Kidney capillary endothelial cell (primary cell): Measurements from ENCODE around the gene ZDHHC16.
"Not testable (repeated sequence)": the region's sequence is repeated elsewhere in the genome, so short reads cannot be mapped to it uniquely, and the experiment has no call there.

ENCODE experiments used
- DNase-seq: peaks from one replicate; pipeline ENCODE4 v3.0.0-alpha.2; 2018; ENCODE audit warnings: low spot score

Gene ZDHHC16

DNA sequence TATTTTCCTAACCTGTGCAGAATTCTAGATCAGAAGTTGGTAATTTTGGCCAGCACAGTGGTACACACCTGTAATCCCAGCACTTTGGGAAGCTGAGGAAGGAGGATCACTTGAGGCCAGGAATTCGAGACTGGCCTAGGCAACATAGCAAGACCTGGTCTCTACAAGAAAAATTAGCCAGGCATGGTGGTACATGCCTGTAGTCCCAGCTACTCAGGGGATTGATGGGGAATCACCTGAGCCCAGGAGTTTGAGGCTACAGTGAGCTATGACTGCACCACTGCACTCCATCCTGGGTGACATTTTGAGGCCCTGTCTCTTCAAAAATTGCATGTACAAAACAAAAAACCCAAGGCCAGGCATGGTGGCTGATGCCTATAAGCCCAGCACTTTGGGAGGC is 11.4 kb upstream of the ZDHHC16 start:
- no peak for DNase-seq

GRCh38 chr10:97435211-97435610 is 10.8 kb upstream of the ZDHHC16 start:
- no peak for DNase-seq

DNA sequence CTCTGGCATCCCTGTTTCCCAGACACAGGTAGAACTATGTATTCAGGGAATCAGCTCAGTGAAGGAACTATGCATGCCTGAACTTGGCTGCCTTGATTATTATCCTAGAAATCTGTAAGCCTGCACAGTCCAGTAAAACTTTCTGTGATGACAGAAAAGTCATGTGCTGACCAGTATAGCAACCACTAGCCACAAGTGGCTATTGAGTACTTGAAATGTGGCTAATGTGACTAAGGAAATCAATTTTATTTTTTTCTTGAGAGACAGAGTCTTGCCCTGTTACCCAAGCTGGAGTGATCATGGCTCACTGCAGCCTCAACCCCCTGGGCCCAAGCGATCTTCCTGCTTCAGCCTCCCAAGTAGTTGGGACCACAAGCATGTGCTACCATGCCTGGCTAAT is 3.7 kb upstream of the ZDHHC16 start:
- no peak for DNase-seq

- DNase-seq, result no peak
Observed at GRCh38 chr10:97444212-97444611, 1.8 kb upstream of the ZDHHC16 start.

DNA sequence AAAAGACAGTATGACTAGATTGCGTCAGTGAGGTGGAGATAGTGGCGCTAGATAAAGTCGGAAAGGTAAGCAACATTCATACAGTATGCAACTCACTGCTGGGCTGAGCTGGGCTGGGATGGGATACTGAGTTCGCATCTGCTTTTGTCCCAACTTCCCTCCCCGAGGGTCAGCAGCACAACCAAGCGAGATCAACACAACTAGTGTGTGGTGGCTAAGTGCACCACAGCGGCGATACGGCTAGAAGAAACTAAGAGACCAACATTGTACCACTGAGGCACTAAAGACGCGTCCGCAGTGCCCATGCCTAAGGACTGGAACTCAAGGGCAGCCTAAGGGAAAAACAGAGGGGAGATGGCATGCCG is 636 bp upstream of the ZDHHC16 start:
- no peak for DNase-seq

GRCh38 chr10:97450828-97451227 is 4.9 kb downstream of the ZDHHC16 start:
- no peak for DNase-seq

DNA sequence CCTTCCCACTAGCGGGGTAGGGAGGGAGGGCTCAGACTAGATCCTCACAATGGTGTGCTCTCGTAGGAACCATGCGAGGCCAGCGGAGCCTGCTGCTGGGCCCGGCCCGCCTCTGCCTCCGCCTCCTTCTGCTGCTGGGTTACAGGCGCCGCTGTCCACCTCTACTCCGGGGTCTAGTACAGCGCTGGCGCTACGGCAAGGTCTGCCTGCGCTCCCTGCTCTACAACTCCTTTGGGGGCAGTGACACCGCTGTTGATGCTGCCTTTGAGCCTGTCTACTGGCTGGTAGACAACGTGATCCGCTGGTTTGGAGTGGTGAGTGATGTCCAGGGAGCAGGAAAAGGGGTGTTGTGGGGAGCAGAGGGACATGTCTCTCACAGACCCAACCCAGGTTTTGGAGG is 5.6 kb downstream of the ZDHHC16 start:
- DNase-seq, result no peak

- no peak for DNase-seq
Observed at GRCh38 chr10:97452352-97452751, 6.4 kb downstream of the ZDHHC16 start.

DNA sequence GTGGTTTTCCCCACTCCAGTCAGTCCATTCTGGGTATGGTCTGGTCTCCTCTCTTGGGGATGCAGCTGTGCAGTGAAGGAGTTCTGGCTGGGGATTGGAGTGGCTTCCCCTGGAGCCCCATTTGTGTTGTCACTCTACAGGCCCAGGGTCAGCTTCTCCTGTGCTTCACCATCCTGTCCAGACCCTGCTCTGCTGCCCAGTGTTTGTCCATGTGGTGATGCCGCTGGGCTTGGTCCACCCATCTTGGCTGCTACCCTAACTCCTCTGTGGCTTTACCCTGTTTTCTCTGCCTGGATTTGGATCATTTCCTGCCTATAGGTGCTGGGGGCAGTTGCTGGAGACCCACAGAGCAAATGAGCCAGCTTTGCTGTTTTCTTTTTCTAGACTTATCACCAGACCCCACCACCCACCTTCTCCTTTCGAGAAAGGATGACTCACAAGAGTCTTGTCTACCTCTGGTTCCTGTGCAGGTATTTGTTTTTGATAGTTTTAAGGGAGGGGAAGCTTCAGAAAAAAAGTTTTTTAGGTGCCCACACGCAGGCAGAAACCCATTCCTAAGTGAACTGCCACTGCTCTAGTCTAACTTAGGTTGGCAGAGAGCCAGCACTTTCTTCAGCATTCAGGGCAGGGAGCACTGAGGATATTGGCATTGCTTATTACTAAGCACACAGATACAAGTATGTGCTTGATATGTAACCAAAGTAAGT is 8.5 kb downstream of the ZDHHC16 start:
- no peak for DNase-seq

DNA sequence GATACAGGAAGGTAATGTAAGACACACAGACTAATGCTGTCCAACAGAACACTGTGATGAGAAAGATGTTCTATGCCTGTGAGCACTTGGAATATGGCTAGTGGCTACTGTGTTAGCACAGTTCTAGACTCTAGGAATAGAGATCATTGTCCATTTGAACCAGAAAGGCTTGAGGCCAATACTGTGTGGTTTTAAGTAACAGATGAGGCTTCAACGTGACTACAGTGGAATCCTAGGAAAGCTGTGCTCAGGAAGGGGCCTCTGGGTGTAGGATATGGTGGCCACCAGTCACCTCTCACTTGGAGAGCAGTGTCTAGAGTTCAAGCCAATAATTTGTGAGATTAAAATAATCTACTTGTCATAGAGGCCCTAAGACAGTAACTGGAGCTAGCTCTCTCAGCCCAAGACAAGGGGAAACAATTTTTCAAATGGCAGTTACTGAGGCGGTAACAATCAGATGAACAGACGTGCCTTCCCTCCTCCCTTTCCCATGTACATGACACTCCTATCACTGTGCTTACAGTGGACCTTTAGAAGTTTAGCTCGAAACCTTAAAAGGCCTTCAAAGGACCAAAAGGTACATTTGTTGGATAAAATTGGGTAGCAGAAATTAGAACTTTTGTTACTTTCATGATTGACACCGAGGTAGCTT is 10.2 kb downstream of the ZDHHC16 start:
- DNase-seq, result no peak

- DNase-seq, result no peak
Observed at GRCh38 chr10:97456686-97457065, 10.7 kb downstream of the ZDHHC16 start.

DNA sequence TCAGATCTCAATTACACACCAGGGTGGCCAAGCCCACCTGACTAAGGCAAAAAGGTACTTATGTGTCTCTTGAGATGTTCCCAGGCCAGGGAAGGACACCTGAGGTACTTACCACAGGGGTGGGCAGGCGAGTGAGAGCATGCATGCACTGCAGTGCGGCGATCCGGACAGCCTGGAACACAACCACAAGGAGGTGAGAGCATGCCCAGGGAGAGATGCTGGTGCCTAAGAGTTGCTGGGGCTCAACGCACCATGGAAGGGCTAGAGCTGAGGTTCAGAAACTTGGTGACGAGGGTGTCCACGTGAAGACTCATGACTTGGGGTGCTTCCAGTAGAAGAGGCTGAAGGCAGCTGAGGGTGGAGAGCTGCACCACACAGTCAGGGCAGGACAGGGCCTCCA is 13.1 kb downstream of the ZDHHC16 start:
- no peak for DNase-seq

DNA sequence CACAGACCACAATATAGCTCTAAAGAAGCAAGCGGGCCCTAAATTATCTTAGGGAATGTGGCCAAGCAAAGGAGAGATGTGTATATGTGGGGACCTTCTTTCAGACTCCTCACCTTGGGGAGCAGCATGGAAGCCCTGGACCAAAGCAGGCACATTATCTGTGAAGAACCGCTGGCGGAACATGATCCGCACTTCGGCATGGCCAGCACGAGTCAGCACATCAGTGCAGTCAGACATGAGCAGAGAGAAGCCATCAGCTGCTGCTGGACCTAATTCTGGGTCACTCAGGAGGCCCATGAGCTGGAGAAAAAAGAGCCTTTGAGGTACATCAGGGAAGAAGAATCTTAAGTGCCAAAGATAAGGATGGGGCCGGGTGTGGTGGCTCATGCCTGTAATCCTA is 14.0 kb downstream of the ZDHHC16 start:
- DNase-seq, result no peak

GRCh38 chr10:97462309-97462708 is 16.3 kb downstream of the ZDHHC16 start:
- no peak for DNase-seq

DNA sequence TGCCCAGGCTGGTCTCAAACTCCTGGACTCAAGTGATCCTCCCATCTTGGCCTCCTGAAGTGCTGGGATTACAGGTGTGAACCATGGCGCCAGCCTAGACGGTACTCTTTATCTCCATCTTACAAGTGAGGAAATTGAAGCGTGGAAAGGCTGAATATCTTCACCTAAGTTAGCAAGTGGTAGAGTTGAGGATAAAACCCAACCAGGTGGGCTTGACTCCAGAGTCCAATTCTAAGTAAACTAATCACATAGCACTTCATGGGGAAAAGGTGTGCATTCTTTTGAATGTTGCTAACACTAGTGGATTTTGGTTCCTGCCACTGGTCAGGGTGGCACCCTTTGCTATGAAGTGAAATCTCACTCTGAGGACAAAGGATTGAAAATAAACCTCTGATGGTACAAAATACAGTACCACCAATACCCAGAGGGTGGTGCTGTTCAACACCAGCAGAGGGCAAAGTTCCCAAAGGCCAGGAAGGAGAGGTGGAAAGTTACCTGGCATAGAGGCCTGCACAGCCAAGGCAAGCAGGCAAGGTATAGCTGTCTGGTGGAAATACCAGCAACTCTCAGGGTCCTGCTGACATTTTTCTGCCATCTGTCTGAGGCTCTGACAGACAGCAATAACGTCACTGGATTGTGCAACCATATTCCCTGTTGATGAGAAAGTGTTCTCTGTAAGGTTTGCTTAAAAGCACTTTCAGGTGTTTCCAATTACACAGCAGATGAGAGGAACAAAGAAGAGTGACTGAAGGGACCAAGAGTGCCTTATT is 17.6 kb downstream of the ZDHHC16 start:
- DNase-seq, result peak; percentile 50

- DNase-seq, result no peak
Observed at GRCh38 chr10:97464226-97464625, 18.3 kb downstream of the ZDHHC16 start.

DNA sequence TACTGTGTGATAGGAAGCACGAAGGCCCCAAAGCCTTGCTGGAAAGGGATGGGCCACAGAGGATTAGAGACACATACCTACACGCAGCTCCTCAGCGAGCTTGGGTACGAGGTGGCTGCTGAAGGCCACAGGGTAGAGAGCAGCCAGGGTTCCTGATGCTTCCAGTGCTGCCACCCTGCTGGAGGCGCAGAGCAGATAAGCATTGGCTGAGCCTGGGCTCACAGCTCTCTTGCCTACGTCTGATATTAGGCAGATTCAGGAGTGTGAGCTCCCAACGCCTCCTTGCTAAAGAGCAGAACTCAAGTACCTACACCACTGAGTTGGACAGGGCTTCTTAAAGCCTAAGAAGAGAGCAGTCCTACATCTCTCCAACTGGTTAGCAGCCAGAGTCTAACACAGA is 20.0 kb downstream of the ZDHHC16 start:
- DNase-seq, result no peak

GRCh38 chr10:97466755-97467154 is 20.8 kb downstream of the ZDHHC16 start:
- DNase-seq, result no peak

DNA sequence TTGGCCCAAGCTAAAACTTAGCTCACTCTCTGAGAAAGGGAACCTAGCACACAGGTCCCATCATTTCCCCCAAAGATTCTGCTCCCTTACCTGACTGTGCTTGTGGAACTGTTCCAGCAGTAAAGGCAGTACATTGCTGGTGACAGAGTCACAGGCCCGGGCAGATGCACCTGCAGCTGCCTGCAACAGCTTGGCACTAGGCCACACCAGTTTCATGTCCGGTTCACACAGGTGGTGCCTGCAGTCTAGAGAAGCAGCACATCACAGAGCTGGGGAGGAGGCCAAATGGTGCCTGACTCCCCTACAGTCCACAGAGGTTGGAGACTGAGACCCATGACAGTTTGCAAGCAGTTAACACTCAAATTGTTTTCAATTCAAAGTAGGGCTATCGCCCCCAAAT is 22.2 kb downstream of the ZDHHC16 start:
- no peak for DNase-seq

GRCh38 chr10:97468781-97469180 is 22.8 kb downstream of the ZDHHC16 start:
- DNase-seq, result not testable (repeated sequence)

DNA sequence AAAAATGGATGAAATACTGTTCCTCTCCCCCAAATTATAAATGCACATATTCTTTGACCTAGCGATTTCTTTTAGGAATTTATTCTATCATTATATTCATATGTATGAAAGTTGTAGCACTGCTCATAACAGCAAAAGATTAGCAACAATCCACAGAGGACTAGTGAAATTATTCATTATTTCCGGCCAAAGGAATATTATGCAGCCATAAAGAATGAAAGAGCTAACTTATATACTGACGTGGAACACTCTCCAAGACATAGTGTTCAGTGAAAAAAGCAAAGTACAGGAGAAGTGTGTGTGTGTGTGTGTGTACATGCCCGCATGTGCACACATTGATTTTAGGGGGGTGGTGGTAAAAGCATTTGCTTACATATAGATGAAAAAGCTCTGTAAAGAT is 28.9 kb downstream of the ZDHHC16 start:
- DNase-seq, result no peak

DNA sequence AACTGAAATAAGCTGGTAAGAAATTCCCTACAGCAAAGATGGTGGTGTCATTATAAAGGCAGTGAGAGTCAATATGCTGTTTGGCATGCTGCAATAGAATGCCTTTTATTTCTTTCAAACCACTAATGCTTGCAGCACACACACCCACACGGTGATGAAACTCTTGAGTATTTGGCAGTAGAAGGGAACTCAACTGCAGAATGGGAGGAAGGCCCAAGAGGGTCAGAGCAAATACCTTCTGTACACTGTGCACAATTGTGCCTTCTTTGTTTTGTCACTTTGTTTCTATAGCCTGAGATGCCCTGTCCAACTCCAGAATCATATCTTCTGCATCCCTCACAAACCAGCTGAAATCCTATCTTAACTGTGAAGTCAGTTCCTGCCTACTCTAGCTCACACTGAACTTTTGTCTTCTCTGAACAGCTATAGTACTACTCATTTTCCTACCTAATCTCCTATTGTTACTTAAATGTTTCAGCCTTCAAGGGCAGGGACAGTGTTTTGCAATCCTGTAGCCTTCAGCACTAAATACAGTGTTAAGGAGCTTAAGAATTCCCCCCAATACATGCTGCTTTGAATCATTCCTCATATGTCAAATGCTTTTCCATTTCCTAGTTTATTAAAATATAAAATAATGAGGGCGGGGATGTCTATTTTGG is 30.1 kb downstream of the ZDHHC16 start:
- DNase-seq, result no peak

DNA sequence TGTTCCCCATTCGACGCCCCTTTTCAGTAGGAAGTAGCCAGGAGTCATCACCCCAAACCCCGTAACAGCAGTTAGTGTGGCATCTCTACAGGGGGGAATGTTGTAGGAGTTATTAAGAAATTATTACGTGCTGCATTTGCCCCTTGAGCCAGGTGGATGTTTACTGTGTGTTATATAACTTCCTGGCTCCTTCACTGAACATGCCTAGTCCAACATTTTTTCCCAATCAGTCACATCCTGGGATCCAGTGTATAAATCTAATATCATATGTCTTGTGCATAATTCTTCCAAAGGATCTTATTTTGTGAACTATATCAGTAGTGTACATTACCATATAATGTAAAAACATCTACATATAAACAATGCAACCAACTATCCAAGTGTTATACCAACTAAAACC is 33.4 kb downstream of the ZDHHC16 start:
- not testable (repeated sequence) for DNase-seq
